GM18909 (cell line): Measurements from ENCODE around the gene OR7G3.

ENCODE experiments used
- ATAC-seq: cut with Tn5 transposase; IDR thresholded peaks from one replicate; pipeline ENCODE4 v1.9.1; 2021; ENCODE audit warnings: mild to moderate bottlenecking; ENCODE audit not compliant: unreplicated experiment, poor library complexity

Gene OR7G3

DNA sequence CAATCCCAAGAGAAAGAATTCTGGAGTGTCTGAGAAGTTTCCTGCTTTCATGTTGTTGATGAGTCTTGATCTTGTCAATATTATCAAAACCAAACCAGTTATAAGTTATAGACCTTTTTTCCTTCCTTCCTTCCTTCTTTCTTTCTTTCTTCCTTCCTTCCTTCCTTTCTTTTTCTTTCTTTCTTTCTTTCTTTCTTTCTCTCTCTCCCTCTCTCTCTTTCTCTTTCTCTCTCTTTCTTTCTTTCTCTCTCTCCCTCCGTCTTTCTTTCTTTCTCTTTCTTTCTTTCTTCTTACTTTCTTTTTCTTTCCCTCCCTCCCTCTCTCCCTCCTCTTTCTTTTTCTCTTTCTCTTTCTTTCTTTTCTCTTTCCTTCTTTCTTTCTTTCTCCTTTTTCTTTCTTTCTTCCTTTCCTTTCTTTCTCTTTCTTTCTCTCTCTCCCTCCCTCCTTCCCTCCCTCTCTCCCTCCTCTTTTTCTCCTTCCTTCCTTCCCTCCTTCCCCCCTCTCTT, at the start of gene OR7G3:
Gene OR7G3, minus strand, starts transcription at position 51 of the 506 bp plus-strand sequence. Its CDS starts 0 bp downstream, at position 51.
- ATAC-seq: no peak

DNA sequence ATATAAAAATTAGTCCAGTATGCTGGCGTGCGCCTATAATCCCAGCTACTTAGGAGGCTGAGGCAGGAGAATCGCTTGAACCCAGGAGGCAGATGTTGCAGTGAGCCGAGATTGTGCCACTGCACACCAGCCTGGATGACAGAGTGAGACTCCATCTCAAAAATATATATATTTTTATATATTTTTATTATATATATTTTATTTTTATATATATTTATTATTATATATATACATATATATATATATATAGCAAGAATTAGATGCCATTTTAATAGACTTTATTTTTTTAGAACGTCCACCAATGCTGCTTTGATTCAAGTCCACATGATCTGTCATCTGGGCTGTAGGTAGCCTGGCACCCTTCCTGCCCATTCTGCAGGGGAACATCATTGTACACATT, 48.6 kb upstream of the OR7G3 start:
- ATAC-seq: no peak

DNA sequence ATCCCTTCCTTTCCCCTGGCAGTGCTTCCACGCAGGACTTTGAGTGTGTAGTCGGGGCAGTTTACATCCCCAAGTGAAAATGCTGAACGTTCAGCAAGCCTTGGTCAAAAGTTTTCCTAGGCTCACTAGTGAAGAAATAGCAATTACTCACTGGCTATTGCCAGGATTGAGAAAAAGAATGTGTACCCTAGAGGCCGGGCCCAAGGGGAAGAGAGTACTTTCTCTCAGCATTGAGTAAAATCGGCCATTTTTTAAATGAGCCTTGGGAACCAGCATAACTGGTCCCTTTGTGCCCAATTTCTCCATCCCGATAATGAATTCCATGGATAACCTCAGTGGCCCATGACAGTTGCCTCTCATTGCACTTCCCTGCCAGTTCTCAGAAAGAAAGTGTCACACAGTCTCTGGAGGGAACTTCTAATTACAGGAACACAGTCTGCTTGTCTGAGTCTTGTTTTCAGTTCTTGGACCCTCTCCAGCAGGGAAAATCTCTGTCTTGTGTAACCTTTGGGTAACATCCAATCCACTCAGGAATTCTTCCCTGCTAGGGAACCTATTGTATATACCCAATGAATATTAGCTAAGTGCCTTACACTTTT, 44.7 kb upstream of the OR7G3 start:
- ATAC-seq: no peak

DNA sequence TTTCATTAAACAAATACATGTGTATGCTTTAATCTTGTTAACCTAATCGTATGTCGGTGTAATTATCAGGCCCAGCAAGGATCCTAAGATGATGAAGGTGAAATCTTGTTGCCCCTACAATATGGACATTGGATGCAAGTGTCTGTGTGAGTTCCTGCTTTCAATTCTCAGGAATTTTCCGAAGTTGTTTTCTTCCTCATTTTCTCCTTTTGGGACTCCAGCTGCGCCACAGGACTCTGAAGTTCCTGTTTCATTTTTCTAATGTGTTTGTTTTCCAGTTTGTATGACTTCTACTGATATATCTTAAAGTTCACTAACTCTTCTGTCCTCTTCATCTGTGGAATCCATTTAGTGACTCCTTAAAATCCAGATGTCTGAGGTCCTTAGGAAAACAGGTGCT, 40.1 kb upstream of the OR7G3 start:
- no peak for ATAC-seq

DNA sequence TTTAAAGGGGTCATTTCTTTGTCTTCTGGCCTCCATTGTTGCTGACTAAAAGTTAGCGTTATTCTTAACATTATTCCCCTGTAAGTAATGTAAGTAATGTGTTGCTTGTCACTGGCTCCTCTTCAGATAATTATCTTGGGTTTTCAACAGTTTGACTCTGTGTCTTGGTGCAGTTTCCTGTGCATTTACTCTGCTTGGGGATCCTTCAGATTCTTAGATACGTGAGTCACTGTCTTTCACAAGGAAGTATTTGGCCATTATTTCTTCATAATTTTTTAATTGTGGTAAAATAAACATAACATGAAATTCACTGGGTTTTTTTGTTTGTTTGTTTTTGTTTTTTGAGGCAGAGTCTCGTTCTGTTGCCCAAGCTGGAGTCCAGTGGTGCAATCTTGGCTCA, 38.5 kb upstream of the OR7G3 start:
- no peak for ATAC-seq

DNA sequence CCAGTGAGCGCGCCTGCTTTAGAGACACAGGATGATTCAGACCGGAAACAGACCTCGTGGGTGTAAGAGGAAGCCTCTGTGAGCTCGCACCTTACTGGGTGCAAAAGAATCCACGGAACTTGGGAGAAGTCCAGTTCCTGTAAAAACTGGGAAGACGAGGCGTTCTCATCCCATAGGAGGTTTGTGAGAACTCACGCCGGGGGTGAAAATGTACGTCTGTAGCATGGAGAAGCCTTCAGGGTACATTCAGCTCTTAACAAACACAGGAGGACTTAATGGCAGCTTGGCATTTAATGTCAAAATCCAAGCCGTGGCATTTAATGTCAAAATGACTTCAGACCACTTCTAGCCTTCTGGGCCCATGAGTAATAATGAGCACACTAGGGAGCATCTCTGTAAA, 34.7 kb upstream of the OR7G3 start:
- ATAC-seq: no peak

DNA sequence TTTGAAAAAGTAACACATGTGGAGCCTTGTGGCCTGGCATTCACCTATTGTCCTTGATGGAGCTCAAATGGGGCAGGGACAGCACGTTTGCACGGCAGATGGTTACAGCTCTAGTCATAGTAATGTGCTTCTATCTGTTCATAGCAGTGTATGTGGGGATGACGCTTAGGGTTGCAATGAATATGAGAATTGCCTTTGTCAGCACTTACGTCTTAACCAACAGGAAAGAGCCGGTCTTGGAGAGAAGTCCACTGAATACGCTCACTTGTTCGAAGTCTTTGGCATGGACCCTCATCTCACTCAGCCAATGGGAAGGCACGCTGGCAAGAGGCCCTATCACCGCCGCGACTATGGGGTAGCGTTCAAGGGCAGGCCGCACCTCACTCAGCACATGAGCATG, 33.1 kb upstream of the OR7G3 start:
- no peak for ATAC-seq

DNA sequence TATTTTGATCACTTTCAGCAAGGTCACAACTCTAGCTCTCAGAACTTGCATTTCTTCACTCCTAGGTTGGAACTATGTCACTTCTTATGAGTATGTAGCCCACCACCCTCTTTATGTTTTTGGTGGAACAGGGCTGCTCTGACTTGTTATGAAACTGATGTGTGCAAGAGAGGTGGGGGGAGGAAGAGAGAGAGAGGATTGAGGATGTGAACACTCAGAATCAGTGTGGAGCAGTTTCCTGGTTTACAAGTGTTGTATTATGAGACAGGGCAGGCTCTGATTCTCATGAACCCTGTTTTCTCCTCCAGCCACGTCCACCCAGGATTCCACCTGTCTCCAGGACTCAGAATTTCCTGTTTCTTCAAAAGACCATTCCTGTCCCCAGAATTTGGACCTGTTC, 29.6 kb upstream of the OR7G3 start:
- ATAC-seq: no peak

DNA sequence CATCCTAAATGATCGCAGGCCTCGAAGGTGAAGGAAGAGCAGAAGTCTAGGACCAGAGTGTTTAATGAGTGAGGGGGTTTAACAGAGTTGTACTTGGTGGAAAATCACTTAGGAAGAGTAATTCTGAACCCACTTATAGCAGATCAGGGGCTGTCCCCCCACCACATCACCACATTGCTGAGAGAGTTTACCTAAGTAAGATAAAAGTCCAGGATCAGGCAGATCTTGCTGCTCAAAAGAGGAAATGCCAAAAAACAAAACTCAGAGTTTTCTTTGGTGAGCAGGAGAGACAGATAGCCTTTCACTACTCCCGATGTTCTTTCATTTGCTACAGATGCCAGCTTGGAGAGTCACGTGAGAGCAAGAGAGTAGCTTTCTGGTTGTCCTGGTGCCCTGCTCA, 28.8 kb upstream of the OR7G3 start:
- no peak for ATAC-seq

DNA sequence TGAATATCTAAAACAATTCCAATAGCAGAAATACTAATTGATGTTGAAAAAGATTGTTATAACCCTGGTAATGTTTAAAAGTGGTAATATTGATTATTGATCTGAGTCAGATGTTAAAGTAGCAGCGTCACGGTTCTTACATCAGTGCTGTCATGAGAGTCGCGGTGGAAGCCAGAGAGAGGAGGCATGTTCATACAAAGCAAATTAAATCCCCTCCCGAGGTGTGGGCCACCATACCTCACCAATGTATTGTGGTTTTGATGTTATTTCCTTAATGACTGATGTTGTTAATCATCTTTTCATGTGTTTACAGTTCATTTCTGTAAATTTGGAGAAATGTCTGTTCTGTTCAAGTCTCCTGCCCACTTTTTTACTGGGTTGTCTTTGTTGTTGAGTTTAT, 24.6 kb upstream of the OR7G3 start:
- no peak for ATAC-seq

DNA sequence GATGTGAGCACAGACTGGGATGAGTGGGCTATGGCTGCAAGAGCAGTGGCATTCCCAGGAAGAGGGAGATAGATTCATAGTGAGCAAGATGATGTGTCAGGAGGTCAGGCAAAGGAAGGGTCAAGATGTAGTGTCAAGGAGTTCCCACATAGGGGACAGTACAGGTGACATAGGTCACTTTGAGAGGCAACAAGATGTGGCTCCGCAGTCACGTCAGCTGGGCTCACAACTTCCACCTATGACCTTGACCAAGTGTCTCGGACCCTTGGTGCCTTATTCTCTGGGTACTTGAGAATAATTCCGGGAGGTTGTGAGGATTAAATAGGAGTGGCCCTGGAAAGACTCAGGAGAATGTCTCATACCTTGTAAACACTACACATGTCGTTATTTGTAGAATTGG, 23.9 kb upstream of the OR7G3 start:
- no peak for ATAC-seq

DNA sequence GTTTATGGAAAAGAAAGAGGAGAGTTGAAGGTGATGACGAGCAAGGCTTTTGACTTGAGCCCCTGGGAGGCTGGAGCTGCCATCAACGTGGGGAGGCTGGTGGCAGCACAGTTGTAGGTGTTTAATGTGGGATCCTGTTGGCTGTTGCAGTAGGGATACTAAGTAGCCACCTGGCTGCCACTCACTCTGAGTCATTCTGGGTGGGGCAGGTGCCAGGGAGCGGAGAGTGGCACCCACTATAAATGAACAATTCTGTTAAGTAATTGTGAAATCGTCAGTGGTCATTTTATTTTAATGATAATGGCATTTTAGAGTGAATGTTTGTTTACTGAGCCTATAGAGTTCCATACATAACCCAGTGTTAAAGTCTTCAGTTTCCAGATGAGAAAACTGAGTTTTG, 23.2 kb upstream of the OR7G3 start:
- ATAC-seq: no peak

DNA sequence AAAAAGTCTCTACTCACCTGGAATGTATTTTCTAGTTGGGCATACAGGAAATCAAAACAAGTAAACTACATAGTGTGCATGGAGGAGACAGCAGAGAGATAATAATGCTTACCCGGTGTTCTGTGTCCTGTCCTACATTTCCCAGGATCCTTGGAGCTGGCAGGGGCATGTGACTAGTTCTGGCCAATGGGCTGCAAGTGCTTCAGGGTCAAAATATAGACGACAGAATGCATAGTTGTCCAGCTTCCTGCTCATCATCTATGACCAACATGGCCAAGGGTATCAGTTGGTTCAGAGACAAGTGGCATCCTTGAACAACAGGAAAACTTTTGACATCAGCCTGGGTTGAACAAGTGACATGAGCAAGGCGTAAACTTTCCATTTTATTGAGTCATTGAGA, 21.9 kb upstream of the OR7G3 start:
- no peak for ATAC-seq

DNA sequence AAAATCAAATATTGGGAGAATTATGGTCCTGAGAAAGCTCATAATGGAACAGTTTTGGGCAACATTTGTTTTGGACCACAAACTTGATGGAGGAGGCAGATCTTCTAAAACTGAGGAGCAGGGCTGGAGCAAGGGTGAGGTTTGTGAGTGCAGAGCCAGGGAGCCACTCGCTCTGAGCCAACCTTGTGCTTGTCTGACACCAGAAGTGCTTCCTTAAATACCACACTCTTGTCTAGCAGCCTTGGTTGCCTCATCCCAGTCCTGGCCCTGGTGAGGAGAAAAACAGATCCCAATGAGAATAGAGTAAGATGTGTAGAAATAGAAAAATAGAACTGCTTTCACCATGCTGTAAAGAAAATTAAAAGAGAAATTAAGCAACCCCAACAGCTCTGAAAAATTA, 20.1 kb upstream of the OR7G3 start:
- ATAC-seq: no peak

DNA sequence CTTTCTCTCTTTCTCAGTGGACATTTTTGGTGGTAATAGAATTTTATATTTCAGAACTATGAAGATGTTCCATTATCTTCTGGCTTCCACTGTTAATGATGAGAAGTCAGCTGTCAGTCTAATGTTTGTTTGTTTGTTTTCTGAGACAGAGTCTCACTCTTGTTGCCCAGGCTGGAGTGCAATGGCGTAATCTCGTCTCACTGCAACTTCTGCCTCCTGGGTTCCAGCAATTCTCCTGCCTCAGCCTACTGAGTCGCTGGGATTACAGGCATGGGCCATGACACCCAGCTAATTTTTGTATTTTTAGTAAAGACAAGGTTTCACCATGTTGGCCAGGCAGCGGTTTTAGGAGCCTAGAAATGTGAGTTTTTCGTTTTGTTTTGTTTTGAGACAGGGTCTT, 18.2 kb upstream of the OR7G3 start:
- no peak for ATAC-seq

DNA sequence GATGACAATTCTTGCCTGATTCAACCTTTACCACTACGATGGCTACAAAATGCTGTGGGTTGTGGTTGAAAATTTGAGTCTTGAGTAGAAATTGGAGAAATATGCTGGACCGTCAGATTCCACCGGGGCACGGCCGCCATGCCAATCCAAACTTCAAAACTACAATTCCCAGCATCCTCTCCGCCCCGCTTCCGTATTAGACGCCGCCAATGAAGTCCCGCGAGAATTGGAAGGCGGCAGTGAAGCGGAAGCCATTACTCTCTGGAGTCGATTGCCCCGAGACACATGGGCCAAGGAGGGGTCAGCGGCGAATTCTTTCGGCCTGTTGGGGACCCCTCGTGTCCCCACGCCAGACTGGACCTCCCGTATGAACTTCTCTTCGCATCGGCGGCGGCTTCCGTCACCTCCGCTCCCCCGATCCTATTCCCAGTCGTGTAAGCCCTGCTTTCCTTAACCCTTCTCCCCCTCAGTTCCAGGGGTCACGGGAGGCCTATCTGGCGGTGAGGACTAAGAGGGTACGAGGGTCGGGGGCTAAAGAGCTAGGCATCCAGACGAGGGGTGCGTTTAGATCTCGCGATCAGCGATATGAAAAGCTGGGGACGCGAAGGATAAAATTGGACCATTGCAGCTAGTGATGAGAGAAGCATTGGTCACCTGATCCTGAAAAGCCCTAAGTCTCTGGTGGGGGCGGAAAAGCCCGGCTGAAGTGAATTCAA, 13.6 kb upstream of the OR7G3 start, which contains the start of gene ZNF317:
Gene ZNF317, plus strand, starts transcription at position 239 of the 716 bp plus-strand sequence. CDS start 15,620 bp downstream, outside the sequence.
- ATAC-seq: peak; percentile 95

DNA sequence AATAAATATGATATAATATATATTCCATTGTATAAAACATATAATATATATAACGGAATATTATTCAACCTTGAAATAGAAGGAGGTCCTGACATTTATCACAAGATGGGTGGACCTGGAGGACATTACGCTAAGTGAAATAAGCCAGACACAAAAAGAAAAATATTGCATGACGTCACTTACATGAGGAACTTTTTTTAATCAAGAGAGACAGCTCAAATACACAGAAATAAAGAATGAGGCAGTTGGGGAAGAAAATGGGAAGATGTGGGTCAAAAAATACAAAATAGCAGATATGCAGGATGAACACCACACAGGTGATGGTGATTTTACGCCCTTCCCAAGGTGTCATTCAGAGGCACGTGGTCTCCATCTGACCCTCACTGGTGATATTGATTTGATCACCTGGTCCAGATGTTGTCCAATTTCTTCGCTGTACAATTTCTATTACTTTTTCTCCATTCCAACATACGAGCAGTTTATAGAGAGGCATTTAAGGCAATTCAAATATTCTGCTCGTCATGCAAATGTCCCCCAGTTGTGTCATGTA, 12.9 kb upstream of the OR7G3 start:
- ATAC-seq: peak; percentile 9

DNA sequence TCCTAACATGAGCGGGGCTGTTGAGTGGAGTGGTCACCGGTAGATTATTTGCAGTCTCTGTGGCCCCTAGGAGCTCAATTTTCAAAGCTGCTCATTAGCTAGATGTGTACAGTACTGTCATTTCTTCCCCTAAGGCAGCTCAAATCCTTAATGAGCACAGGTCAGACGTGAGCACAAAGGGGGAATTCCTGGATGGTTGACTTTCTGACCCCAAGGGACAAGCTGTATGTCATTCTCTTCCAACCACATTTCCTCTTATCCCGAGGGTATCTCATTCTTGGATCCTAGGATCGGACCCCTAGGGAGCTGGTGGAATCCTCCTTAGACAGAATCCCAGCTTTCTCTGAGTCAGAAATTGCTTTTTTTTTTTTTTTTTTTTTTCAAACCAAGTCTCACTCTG, 5.7 kb upstream of the OR7G3 start:
- ATAC-seq: no peak

DNA sequence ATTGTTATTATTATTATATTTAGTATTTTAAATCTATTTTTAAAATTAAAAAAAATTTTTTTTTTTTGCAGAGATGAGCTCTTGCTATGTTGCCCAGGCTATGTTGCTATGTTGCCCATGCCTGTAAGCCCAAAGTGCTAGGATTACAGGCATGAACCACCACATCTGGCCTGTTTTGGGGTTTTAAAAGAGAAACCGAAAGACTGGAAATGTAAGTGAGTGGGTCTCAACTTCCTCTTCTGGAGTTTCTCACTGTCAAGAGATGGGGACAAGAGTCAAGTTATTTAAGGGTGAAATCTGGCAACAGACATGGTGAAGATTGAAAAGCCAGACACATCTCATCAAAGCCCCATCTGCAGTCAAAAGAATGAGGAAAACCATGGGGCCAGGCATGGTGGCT, 4.2 kb upstream of the OR7G3 start:
- no peak for ATAC-seq

DNA sequence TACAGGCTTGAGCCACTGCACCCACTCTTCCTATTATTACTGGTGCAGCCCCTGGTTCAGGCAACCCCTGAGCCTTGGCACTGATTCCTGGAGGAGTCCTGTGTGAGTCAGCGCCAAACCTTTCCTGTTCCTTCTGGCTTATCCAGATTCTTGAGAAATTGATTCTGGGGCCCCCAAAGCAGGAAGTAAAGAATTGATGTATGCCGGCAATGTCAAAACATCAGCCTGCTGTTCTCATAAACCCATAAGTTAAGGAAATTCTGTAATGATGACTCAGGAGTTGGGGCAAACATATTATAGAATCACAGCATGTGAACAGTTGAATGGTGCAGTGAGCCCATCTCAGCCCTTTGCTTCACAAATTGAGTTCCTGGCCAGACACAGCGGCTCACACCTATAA, 1.4 kb upstream of the OR7G3 start:
- no peak for ATAC-seq

DNA sequence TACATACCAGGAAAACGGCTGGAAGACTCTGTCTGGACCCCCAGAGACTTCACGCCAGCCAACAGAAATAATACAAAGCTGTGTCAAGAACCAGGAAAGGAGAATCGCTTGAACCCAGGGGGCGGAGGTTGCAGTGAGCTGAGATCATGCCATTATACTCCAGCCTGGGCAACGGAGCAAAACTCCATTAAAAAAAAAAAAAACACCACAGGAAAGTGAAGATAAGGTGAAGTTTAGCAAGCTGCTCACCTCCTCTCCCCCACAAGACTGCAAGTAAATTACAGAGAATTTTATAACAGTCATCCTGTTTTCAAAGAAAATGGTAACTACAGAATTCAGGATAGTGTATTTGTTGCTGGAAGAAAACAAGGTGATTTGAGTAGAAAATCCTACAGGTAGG, 10.2 kb downstream of the OR7G3 start:
- no peak for ATAC-seq
